OCI-LY7 (cell line): ENCODE data around the gene SLAMF7. TPM values are rescaled to one million over a fixed set of nuclear protein-coding genes. Genes with fewer than 3 reads are reported as not detected.

Experiments
- BruUV-seq: library from RNA; stranded (reverse); fragments of 400-500 nt; replicated peaks from 2 replicates; lab custom pipeline; 2021; lab: Mats Ljungman, UMichigan
- CTCF ChIA-PET: fragments of 300-600 bp; sonication (Branson Sonifier 250); formaldehyde crosslinking; loops from one replicate; lab custom pipeline; 2022; ENCODE audit warnings: antibody characterized with exemption; ENCODE audit not compliant: unreplicated experiment; lab: Charles Lee
- POLR2A ChIA-PET: fragments of 300-600 bp; sonication (Branson Sonifier 250); formaldehyde crosslinking; loops from one replicate; lab custom pipeline; 2022; ENCODE audit warnings: antibody characterized with exemption; lab: Charles Lee
- DNase-seq: peaks from one replicate; pipeline ENCODE4 v3.0.0-alpha.2; 2015; ENCODE audit warnings: low spot score
- H2AFZ ChIP-seq: fragments of 200-600 bp; sonication (generic), shearing (Covaris generic); 2 replicates; pipeline ENCODE4 v1.6.1; 2014; ENCODE audit warnings: mild to moderate bottlenecking, antibody characterized with exemption, low read length, moderate library complexity
- H3K27ac ChIP-seq: fragments of 200-600 bp; sonication (generic); 2 replicates; pipeline ENCODE4 v1.5.1; 2014; ENCODE audit warnings: mixed run types, low read depth, mild to moderate bottlenecking, moderate library complexity, low read length, inconsistent platforms; ENCODE audit not compliant: poor library complexity, severe bottlenecking
- H3K36me3 ChIP-seq: fragments of 200-600 bp; sonication (generic); 2 replicates; pipeline ENCODE4 v1.6.1; 2014; ENCODE audit warnings: mild to moderate bottlenecking, antibody characterized with exemption, low read length, moderate library complexity, mixed read lengths; ENCODE audit not compliant: insufficient read depth
- H3K4me1 ChIP-seq: fragments of 200-600 bp; sonication (generic); 2 replicates; pipeline ENCODE4 v1.5.1; 2014; ENCODE audit warnings: mild to moderate bottlenecking, low read length; ENCODE audit not compliant: insufficient read depth, poor library complexity, severe bottlenecking
- H3K4me2 ChIP-seq: fragments of 200-600 bp; sonication (generic); 2 replicates; pipeline ENCODE4 v1.6.1; 2014; ENCODE audit warnings: mild to moderate bottlenecking, low read length
- H3K4me3 ChIP-seq: fragments of 200-600 bp; sonication (generic); 2 replicates; pipeline ENCODE4 v1.5.1; 2014; ENCODE audit warnings: mild to moderate bottlenecking, low read depth, low read length; ENCODE audit not compliant: poor library complexity, severe bottlenecking
- H3K79me2 ChIP-seq: fragments of 200-600 bp; sonication (generic); 2 replicates; pipeline ENCODE4 v1.6.1; 2016; ENCODE audit warnings: low read depth, mild to moderate bottlenecking, low read length, moderate library complexity, mixed read lengths; ENCODE audit not compliant: insufficient read depth
- H3K9me2 ChIP-seq: fragments of 200-600 bp; sonication (generic); 2 replicates; pipeline ENCODE4 v1.6.1; 2016; ENCODE audit warnings: mild to moderate bottlenecking, low read length, mixed read lengths; ENCODE audit not compliant: insufficient read depth
- H3K9me3 ChIP-seq: fragments of 200-600 bp; sonication (generic); 2 replicates; pipeline ENCODE4 v1.6.1; 2014; ENCODE audit warnings: mild to moderate bottlenecking, mixed run types, low read length, mixed read lengths
- H4K20me1 ChIP-seq: fragments of 200-600 bp; sonication (generic); 2 replicates; pipeline ENCODE4 v1.6.1; 2014; ENCODE audit warnings: mild to moderate bottlenecking, antibody characterized with exemption, low read length, moderate library complexity, mixed read lengths; ENCODE audit not compliant: insufficient read depth
- CTCF ChIP-seq: fragments of 200-600 bp; sonication (generic); conservative IDR thresholded peaks from 2 replicates; pipeline ENCODE4 v1.5.1; 2014; ENCODE audit warnings: mild to moderate bottlenecking, antibody characterized with exemption, low read length, moderate library complexity, mixed read lengths
- EZH2phosphoT487 ChIP-seq: fragments of 200-600 bp; sonication (generic); IDR thresholded peaks from 2 replicates; pipeline ENCODE4 v1.6.1; 2018; ENCODE audit warnings: low read depth, borderline replicate concordance, mild to moderate bottlenecking, mixed run types, antibody characterized with exemption, low read length, moderate library complexity, mixed read lengths
- intact Hi-C: fragments of 100-400 bp; cut with micrococcal nuclease; formaldehyde crosslinking; loops from one replicate; pipeline ENCODE4 v1.10.0; 2022; ENCODE audit not compliant: unreplicated experiment
- total RNA-seq, 2 experiments: library from RNA; depleted of rRNA in 1 of 2; stranded (reverse); fragments of >200 nt in 1 of 2; shearing (Covaris generic) in 1 of 2; gene quantifications; 2 replicates each; pipeline ENCODE4 v1.2.3, GENCODE V29; 2014 to 2022

Gene SLAMF7
- total RNA-seq, 2 experiments from 2014 or later, result not detected

DNA sequence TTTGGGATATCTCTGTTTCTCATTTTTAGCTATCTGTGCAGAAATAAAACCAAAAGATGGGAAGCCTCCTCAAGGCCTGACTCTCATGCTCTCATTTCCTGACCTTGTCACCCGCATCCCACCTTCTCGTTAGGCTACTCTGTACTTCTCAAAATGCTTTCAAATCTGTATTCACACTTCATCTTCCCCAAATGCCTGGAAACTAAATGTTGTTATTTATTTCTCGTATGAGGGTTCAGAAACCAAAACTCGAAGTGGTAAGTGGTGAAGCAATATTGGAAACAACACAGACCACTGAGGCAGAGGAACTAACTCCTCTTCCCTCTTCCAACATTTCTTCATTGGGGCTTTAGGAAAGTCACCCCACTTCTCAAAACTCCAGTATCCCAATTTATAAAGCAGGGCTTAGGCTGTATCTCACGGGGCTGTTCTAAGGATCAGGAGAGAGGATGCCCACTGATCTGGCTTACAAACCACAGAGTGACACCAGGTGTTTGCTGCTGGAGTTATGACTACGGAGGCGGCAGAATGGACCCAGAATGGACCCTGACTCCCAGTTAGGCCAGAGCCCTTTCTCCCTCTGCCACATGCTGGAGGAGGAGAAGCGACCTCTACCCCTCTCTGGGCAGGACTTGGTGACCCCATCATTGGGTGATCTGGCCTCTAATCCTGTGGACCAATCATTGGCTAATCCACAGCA is 3.5 kb downstream of the SLAMF7 start:
- Histone ChIP-seq H3K27ac (no peak overlapping the region), H3K36me3 (no peaks in the 10 kb centered on the region), H3K79me2 (no peaks in the 10 kb centered on the region), H3K9me2 (no peaks in the 10 kb centered on the region), H4K20me1 (no peaks in the 10 kb centered on the region), H3K4me2 (no peak overlapping the region), H2AFZ (no peak overlapping the region), H3K9me3 (no peaks in the 10 kb centered on the region; the same call in 1 of the 2 replicates), H3K4me1 (peaks cover 11% of the 10 kb centered on the region), H3K4me3 (no peak overlapping the region)
- intact Hi-C loops, result no loop called here
- BruUV-seq, result no TSS peak
- ChIA-PET POLR2A (no interaction called here), CTCF (no interaction called here)
- TF ChIP-seq EZH2phosphoT487 (no peak), CTCF (no peak)
- no peak for DNase-seq

GRCh38 chr1:160743266-160743665 is 4.2 kb downstream of the SLAMF7 start:
- Histone ChIP-seq H3K27ac (no peak overlapping the region), H3K4me2 (no peak overlapping the region)

More at GRCh38 chr1:160743266-160743665, 4.2 kb downstream of the SLAMF7 start:
- no peak for TF ChIP-seq EZH2phosphoT487
- TF ChIP-seq CTCF, result no peak
- no peak overlapping the region for H3K4me3 ChIP-seq
- no peaks in the 10 kb centered on the region for H3K79me2 ChIP-seq
- DNase-seq, result no peak
- no peaks in the 10 kb centered on the region for H4K20me1 ChIP-seq
- H3K4me1 ChIP-seq, result peaks cover 11% of the 10 kb centered on the region
- ChIA-PET CTCF (no interaction called here), POLR2A (interaction anchor here (1.9 kb wide), 1 partner anchor 13 kb away, joined by 6 read pairs; no protein-coding TSS in a partner anchor)
- no peaks in the 10 kb centered on the region for H3K9me2 ChIP-seq
- H3K9me3 ChIP-seq, result no peaks in the 10 kb centered on the region
- no peak overlapping the region for H2AFZ ChIP-seq
- no TSS peak for BruUV-seq
- intact Hi-C loops, result no loop called here
- H3K36me3 ChIP-seq, result no peaks in the 10 kb centered on the region
